Body of pancreas (tissue), 4 donors: ENCODE results near the gene SPATA19.

Experiments
- POLR2A ChIP-seq, 3 donors: fragments of 450-650 bp; IDR thresholded peaks; one replicate each; pipeline ENCODE4 v1.6.1; 2016; ENCODE audit warnings: antibody characterized with exemption in 3 of 3, mild to moderate bottlenecking in 2 of 3
- TF ChIP-seq, protein P1 (sequence below), 7 experiments: fragments of 450-650 bp in 4 of 7; fragments of 200-600 bp in 3 of 7; sonication (generic) in 3 of 7; IDR thresholded peaks; one replicate each; pipeline ENCODE4 v1.5.1; 2016 to 2019; ENCODE audit warnings: antibody characterized with exemption in 7 of 7

DNA sequence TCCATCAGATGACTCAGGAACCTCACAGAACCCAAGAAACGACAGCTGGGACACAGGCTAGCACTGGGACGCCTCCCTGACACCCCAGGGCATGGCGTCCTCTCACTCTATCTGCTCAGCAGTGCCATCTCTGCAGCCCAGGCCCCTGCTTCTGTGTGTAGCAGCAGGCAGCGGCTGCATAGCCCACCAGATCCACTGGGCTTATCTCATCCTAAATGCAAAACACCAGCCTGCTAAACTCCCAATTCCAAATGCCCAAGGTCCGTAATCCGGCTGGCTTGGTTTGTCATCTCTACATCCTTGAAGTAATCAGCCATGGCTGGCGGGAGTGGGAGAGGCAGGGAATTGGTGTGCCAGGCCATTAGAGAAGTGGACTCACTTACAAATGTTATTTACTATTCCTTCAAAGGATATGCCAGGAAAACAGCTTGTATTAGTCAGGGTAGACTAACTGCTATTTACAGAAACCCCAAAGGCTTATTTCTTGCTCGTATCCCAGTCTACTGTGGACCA is 30.7 kb downstream of the SPATA19 start:
- TF ChIP-seq, protein P1, sequence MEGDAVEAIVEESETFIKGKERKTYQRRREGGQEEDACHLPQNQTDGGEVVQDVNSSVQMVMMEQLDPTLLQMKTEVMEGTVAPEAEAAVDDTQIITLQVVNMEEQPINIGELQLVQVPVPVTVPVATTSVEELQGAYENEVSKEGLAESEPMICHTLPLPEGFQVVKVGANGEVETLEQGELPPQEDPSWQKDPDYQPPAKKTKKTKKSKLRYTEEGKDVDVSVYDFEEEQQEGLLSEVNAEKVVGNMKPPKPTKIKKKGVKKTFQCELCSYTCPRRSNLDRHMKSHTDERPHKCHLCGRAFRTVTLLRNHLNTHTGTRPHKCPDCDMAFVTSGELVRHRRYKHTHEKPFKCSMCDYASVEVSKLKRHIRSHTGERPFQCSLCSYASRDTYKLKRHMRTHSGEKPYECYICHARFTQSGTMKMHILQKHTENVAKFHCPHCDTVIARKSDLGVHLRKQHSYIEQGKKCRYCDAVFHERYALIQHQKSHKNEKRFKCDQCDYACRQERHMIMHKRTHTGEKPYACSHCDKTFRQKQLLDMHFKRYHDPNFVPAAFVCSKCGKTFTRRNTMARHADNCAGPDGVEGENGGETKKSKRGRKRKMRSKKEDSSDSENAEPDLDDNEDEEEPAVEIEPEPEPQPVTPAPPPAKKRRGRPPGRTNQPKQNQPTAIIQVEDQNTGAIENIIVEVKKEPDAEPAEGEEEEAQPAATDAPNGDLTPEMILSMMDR (IDR thresholded peaks at IDR 0.05): no peak
- TF ChIP-seq POLR2A (IDR thresholded peaks at IDR 0.05): no peak
